SU-DHL-6 (cell line): ENCODE measurements around the gene KRTAP5-3.
"Not testable (repeated sequence)": the region's sequence is repeated elsewhere in the genome, so short reads cannot be mapped to it uniquely, and the experiment has no call there.

ENCODE experiments used
- EZH2phosphoT487 ChIP-seq: fragments of 200-600 bp; sonication (generic), shearing (Covaris generic); conservative IDR thresholded peaks from 2 replicates; pipeline ENCODE4 v1.6.1; 2018; ENCODE audit warnings: mild to moderate bottlenecking, antibody characterized with exemption, low read length, moderate library complexity, mixed read lengths
- TF ChIP-seq, protein P1 (sequence below): fragments of 200-600 bp; sonication (generic); IDR thresholded peaks from one replicate; pipeline ENCODE4 v1.5.1; 2017; ENCODE audit warnings: antibody characterized with exemption, mild to moderate bottlenecking, low read length, moderate library complexity; ENCODE audit not compliant: insufficient read depth, poor library complexity, severe bottlenecking

DNA sequence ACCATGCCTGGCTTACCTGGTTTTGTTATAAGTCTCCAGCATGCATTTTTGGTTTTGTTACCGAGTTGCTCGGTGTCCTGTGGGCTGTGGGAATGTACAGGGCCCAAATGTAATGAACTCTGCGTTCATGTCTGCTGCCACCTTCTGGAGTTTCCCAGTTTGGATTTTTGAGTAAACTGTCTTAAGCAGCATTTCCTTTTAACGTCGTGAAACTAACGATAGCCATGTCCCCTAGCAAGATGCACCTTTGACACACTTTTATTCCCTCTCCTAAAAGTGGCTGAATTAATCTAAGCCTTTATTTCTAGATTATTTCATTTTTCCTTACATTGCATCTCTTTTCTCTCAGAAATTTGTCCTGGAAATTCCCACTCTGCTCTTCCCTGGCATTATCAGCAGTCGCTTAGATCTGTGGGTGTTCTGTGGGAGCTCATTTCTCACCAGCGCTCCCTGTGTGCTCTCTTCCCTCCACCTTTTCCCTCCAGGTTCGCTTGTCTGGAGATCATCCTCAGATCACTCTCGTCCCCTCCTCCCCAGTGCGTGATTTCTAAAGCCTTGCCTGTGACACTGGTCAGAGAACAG is 12.2 kb downstream of the KRTAP5-3 start:
- TF ChIP-seq, protein P1, sequence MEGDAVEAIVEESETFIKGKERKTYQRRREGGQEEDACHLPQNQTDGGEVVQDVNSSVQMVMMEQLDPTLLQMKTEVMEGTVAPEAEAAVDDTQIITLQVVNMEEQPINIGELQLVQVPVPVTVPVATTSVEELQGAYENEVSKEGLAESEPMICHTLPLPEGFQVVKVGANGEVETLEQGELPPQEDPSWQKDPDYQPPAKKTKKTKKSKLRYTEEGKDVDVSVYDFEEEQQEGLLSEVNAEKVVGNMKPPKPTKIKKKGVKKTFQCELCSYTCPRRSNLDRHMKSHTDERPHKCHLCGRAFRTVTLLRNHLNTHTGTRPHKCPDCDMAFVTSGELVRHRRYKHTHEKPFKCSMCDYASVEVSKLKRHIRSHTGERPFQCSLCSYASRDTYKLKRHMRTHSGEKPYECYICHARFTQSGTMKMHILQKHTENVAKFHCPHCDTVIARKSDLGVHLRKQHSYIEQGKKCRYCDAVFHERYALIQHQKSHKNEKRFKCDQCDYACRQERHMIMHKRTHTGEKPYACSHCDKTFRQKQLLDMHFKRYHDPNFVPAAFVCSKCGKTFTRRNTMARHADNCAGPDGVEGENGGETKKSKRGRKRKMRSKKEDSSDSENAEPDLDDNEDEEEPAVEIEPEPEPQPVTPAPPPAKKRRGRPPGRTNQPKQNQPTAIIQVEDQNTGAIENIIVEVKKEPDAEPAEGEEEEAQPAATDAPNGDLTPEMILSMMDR = not testable (repeated sequence)
- not testable (repeated sequence) for TF ChIP-seq EZH2phosphoT487
